ENCODE results near the gene CMIP. TPM values are rescaled to one million over a fixed set of nuclear protein-coding genes. Genes with fewer than 3 reads are reported as not detected.

Gene CMIP
- polyA plus RNA-seq, 1 of the 3 experiments (the other 2 are of a cell fraction) = 5.4 TPM

DNA sequence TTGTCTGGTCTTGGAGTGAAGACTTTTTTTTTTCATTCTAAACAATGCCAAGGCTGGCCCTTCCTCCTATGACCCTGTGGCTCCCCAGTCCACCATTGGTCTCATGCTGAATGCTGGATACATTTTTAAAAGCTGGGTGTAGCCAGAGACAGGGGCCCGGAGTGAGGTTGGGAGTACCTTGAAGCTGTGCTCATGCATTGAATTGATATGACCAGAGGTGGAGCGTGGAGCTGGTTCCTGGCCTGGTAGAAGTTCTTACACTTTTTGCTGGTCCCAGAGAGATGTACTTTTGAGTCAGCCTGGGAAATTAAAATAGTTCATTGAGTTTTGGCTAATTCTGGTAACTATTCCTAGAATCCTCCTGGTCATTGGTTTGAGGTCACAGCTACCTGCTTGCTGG, 83.6 kb downstream of the CMIP start (continued):
- TF ChIP-seq, protein P1, sequence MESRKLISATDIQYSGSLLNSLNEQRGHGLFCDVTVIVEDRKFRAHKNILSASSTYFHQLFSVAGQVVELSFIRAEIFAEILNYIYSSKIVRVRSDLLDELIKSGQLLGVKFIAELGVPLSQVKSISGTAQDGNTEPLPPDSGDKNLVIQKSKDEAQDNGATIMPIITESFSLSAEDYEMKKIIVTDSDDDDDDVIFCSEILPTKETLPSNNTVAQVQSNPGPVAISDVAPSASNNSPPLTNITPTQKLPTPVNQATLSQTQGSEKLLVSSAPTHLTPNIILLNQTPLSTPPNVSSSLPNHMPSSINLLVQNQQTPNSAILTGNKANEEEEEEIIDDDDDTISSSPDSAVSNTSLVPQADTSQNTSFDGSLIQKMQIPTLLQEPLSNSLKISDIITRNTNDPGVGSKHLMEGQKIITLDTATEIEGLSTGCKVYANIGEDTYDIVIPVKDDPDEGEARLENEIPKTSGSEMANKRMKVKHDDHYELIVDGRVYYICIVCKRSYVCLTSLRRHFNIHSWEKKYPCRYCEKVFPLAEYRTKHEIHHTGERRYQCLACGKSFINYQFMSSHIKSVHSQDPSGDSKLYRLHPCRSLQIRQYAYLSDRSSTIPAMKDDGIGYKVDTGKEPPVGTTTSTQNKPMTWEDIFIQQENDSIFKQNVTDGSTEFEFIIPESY (IDR thresholded peaks at IDR 0.05; ENCODE audit: borderline replicate concordance, low read depth) = no peak
- no peak for TF ChIP-seq RCOR1 (IDR thresholded peaks at IDR 0.05; ENCODE audit: low read length)
- no peak for TF ChIP-seq SIN3A (IDR thresholded peaks at IDR 0.05; ENCODE audit: borderline replicate concordance, low read depth, low read length)
- TF ChIP-seq, protein P2, sequence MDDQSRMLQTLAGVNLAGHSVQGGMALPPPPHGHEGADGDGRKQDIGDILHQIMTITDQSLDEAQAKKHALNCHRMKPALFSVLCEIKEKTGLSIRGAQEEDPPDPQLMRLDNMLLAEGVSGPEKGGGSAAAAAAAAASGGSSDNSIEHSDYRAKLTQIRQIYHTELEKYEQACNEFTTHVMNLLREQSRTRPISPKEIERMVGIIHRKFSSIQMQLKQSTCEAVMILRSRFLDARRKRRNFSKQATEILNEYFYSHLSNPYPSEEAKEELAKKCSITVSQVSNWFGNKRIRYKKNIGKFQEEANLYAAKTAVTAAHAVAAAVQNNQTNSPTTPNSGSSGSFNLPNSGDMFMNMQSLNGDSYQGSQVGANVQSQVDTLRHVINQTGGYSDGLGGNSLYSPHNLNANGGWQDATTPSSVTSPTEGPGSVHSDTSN (IDR thresholded peaks at IDR 0.05) = no peak
- TF ChIP-seq, protein P3, sequence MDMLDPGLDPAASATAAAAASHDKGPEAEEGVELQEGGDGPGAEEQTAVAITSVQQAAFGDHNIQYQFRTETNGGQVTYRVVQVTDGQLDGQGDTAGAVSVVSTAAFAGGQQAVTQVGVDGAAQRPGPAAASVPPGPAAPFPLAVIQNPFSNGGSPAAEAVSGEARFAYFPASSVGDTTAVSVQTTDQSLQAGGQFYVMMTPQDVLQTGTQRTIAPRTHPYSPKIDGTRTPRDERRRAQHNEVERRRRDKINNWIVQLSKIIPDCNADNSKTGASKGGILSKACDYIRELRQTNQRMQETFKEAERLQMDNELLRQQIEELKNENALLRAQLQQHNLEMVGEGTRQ (IDR thresholded peaks at IDR 0.05; ENCODE audit: borderline replicate concordance, low read depth, low read length) = no peak
- TF ChIP-seq YY1 (IDR thresholded peaks at IDR 0.05; ENCODE audit: low read depth) = no peak
- no peak for TF ChIP-seq MEF2A (IDR thresholded peaks at IDR 0.05; ENCODE audit: borderline replicate concordance, low read depth)
- TF ChIP-seq MXI1 (IDR thresholded peaks at IDR 0.05; ENCODE audit: low read depth, low read length) = no peak
- TF ChIP-seq GABPA (IDR thresholded peaks at IDR 0.05; ENCODE audit: low read depth) = no peak
- TF ChIP-seq TEAD4 (IDR thresholded peaks at IDR 0.05; ENCODE audit: borderline replicate concordance, insufficient read depth) = no peak

DNA sequence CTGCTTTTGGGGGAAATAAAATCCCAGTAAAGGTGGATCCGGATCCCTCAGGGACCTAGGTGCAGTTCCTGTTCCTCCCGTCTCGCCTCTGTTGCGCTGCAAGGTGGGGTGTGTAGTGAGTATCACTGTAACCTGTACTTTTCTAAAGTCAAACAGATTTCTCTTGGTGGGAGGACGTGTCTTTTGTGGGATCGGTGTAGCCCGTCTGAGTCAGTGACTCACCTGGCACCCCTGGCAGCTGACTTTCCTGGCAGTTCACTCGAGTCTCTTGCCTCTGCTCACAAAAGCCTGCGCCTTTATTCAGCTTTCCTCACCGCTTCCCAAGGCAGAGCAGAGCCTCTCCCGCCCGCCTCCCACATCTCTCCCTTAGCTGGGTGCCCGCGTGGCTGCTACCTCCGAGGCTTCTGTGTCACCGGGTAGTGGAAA, 85.7 kb downstream of the CMIP start:
- no peak overlapping the region for H3K9ac ChIP-seq
- H3K36me3 ChIP-seq (replicated peaks in 1 of 2; ENCODE audit: control insufficient read depth in 1 of 2, insufficient read depth in 2 of 2, low read length in 1 of 2) = no peaks in the 10 kb centered on the region
- WGBS (ENCODE audit: low lambda C conversion rate) = 98% methylated on average over 12 of the region's 16 CpGs
- H3K4me1 ChIP-seq (ENCODE audit: control insufficient read depth in 1 of 2, insufficient read depth in 2 of 2, low read depth in 1 of 2, low read length in 1 of 2) = peaks cover 0 to 16% of the 10 kb centered on the region in 2 experiments; a peak in 1 of 4 replicates
- H3K9me2 ChIP-seq = no peaks in the 10 kb centered on the region
- no peak for DNase-seq
- no peak overlapping the region; a peak in 1 of 4 replicates for H3K27ac ChIP-seq (ENCODE audit: low read depth in 2 of 2, low read length in 1 of 2)
- H3K27me3 ChIP-seq (ENCODE audit: insufficient read depth) = no peaks in the 10 kb centered on the region
- H4K20me1 ChIP-seq (ENCODE audit: insufficient read depth) = peaks cover 14% of the 10 kb centered on the region
- TF ChIP-seq, protein P4, sequence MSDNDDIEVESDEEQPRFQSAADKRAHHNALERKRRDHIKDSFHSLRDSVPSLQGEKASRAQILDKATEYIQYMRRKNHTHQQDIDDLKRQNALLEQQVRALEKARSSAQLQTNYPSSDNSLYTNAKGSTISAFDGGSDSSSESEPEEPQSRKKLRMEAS (IDR thresholded peaks at IDR 0.05; ENCODE audit: low read depth) = no peak
- no peak for TF ChIP-seq SIN3A (IDR thresholded peaks at IDR 0.05; ENCODE audit: borderline replicate concordance, low read depth, low read length)
- TF ChIP-seq, protein P5, sequence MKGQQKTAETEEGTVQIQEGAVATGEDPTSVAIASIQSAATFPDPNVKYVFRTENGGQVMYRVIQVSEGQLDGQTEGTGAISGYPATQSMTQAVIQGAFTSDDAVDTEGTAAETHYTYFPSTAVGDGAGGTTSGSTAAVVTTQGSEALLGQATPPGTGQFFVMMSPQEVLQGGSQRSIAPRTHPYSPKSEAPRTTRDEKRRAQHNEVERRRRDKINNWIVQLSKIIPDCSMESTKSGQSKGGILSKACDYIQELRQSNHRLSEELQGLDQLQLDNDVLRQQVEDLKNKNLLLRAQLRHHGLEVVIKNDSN (IDR thresholded peaks at IDR 0.05; ENCODE audit: borderline replicate concordance, low read depth) = no peak
- no peak for TF ChIP-seq GATA2 (CRISPR knock-in tag; IDR thresholded peaks at IDR 0.05)
- H3K79me2 ChIP-seq (ENCODE audit: insufficient read depth) = peaks cover 20% of the 10 kb centered on the region
- CTCF ChIA-PET = no interaction called here
- POLR2A ChIA-PET = no interaction called here
- H3K4me2 ChIP-seq = no peak overlapping the region
- H3F3A ChIP-seq (replicated peaks; ENCODE audit: insufficient read depth) = no peaks in the 10 kb centered on the region
- no peak overlapping the region for H2AFZ ChIP-seq (ENCODE audit: low read depth)
- H3K4me3 ChIP-seq (ENCODE audit: low read depth in 2 of 2, low read length in 1 of 2) = no peak overlapping the region
- no peaks in the 10 kb centered on the region for H3K9me3 ChIP-seq

Measured in SK-N-SH (cell line).